ENCODE measurements around the gene DDX1. TPM values are rescaled to one million over a fixed set of nuclear protein-coding genes. Genes with fewer than 3 reads are reported as not detected.

Gene DDX1
- total RNA-seq, 2 donors from 2014 or later, result 116 to 126 TPM

- H3K4me1 ChIP-seq (ENCODE audit: control insufficient read depth, insufficient read depth, low read length), result no peaks in the 10 kb centered on the region
- no peak for TF ChIP-seq CTCF (conservative IDR thresholded peaks at IDR 0.05)
- peaks cover 56% of the 10 kb centered on the region for H3K36me3 Mint-ChIP-seq (ENCODE audit: low read depth)
- WGBS, 2 experiments (ENCODE audit: insufficient coverage in 1 of 2, insufficient read length in 1 of 2), result 95 to 100% methylated on average over 1 to 4 of the region's 4 CpGs
- no peak for DNase-seq
- H3K27ac Mint-ChIP-seq, result no peak overlapping the region
- no peak overlapping the region for H3K27ac ChIP-seq (ENCODE audit: low read depth, low read length)
- no peaks in the 10 kb centered on the region for H3K9me3 ChIP-seq (ENCODE audit: control insufficient read depth, low read length)
- H3K36me3 ChIP-seq (ENCODE audit: control insufficient read depth, insufficient read depth, low read length), result peaks cover 86% of the 10 kb centered on the region
- H3K4me3 Mint-ChIP-seq, result no peak overlapping the region
- no peak overlapping the region for H3K9ac ChIP-seq (ENCODE audit: extremely low read depth, low read length, poor library complexity, severe bottlenecking)
- no peak overlapping the region for H3K4me3 ChIP-seq (ENCODE audit: low read length)
- no peaks in the 10 kb centered on the region for H3K27me3 Mint-ChIP-seq (ENCODE audit: insufficient read depth)
- H3K4me1 Mint-ChIP-seq, result peaks cover 25% of the 10 kb centered on the region
- H3K27me3 ChIP-seq (ENCODE audit: control insufficient read depth, insufficient read depth, low read length, poor library complexity, severe bottlenecking), result no peaks in the 10 kb centered on the region
- H3K9me3 Mint-ChIP-seq, result no peaks in the 10 kb centered on the region
Measured at GRCh38 chr2:15633043-15633970, 41.6 kb downstream of the DDX1 start.

- Histone ChIP-seq H3K4me1 (ENCODE audit: control insufficient read depth, insufficient read depth, low read length) (no peaks in the 10 kb centered on the region), H3K36me3 (ENCODE audit: control insufficient read depth, insufficient read depth, low read length) (peaks cover 86% of the 10 kb centered on the region), H3K27ac (ENCODE audit: low read depth, low read length) (no peak overlapping the region), H3K27me3 (ENCODE audit: control insufficient read depth, insufficient read depth, low read length, poor library complexity, severe bottlenecking) (no peaks in the 10 kb centered on the region), H3K4me3 (ENCODE audit: low read length) (no peak overlapping the region), H3K9me3 (ENCODE audit: control insufficient read depth, low read length) (no peaks in the 10 kb centered on the region), H3K9ac (ENCODE audit: extremely low read depth, low read length, poor library complexity, severe bottlenecking) (no peak overlapping the region)
- 78 to 96% methylated on average over 1 of the region's 3 CpGs for WGBS, 2 experiments (ENCODE audit: insufficient coverage in 1 of 2, insufficient read length in 1 of 2)
- no peak for TF ChIP-seq CTCF (conservative IDR thresholded peaks at IDR 0.05)
- H3K9me3 Mint-ChIP-seq, result no peaks in the 10 kb centered on the region
- DNase-seq, result no peak
- peaks cover 25% of the 10 kb centered on the region for H3K4me1 Mint-ChIP-seq
- H3K27me3 Mint-ChIP-seq (ENCODE audit: insufficient read depth), result no peaks in the 10 kb centered on the region
- H3K4me3 Mint-ChIP-seq, result no peak overlapping the region
- H3K27ac Mint-ChIP-seq, result no peak overlapping the region
- peaks cover 59% of the 10 kb centered on the region for H3K36me3 Mint-ChIP-seq (ENCODE audit: low read depth)
Measured at GRCh38 chr2:15633971-15634346, 42.3 kb downstream of the DDX1 start.

- no peaks in the 10 kb centered on the region for H3K4me1 ChIP-seq (ENCODE audit: control insufficient read depth, insufficient read depth, low read length)
- H3K36me3 Mint-ChIP-seq (ENCODE audit: low read depth), result peaks cover 57% of the 10 kb centered on the region
- TF ChIP-seq CTCF (conservative IDR thresholded peaks at IDR 0.05), result no peak
- H3K9me3 Mint-ChIP-seq, result no peaks in the 10 kb centered on the region
- peaks cover 25% of the 10 kb centered on the region for H3K4me1 Mint-ChIP-seq
- peaks cover 77% of the 10 kb centered on the region for H3K36me3 ChIP-seq (ENCODE audit: control insufficient read depth, insufficient read depth, low read length)
- no peaks in the 10 kb centered on the region for H3K27me3 Mint-ChIP-seq (ENCODE audit: insufficient read depth)
- H3K9me3 ChIP-seq (ENCODE audit: control insufficient read depth, low read length), result no peaks in the 10 kb centered on the region
- no peak overlapping the region for H3K27ac ChIP-seq (ENCODE audit: low read depth, low read length)
- H3K27me3 ChIP-seq (ENCODE audit: control insufficient read depth, insufficient read depth, low read length, poor library complexity, severe bottlenecking), result no peaks in the 10 kb centered on the region
- no peak overlapping the region for H3K4me3 ChIP-seq (ENCODE audit: low read length)
- H3K9ac ChIP-seq (ENCODE audit: extremely low read depth, low read length, poor library complexity, severe bottlenecking), result no peak overlapping the region
- no peak for DNase-seq
- no CpG with 5 or more reads among the region's 1 CpG for WGBS, 2 experiments (ENCODE audit: insufficient coverage in 1 of 2, insufficient read length in 1 of 2)
- no peak overlapping the region for H3K4me3 Mint-ChIP-seq
- H3K27ac Mint-ChIP-seq, result peak overlapping the region; percentile 48
Measured at GRCh38 chr2:15634846-15635490, 43.3 kb downstream of the DDX1 start.

Data from endodermal cell (in vitro differentiated cells).